OCI-LY1 (cell line): ENCODE measurements around the gene GALNT17.

Experiments
- H2AFZ ChIP-seq: fragments of 200-600 bp; sonication (generic), shearing (Covaris generic); 2 replicates; pipeline ENCODE4 v1.6.0; 2014; ENCODE audit warnings: antibody characterized with exemption, mild to moderate bottlenecking, low read length
- H3F3A ChIP-seq: fragments of 200-600 bp; sonication (generic), shearing (Covaris generic); 2 replicates; pipeline ENCODE4 v1.6.0; 2014; ENCODE audit warnings: mild to moderate bottlenecking, antibody characterized with exemption, low read length, moderate library complexity; ENCODE audit not compliant: insufficient read depth
- H3K27ac ChIP-seq: fragments of 200-600 bp; sonication (generic); 2 replicates; pipeline ENCODE4 v1.5.1; 2014; ENCODE audit warnings: low read length, mixed run types, mild to moderate bottlenecking, low read depth; ENCODE audit not compliant: poor library complexity, severe bottlenecking
- H3K27me3 ChIP-seq: fragments of 200-600 bp; sonication (generic); 2 replicates; pipeline ENCODE4 v1.6.0; 2014; ENCODE audit warnings: antibody characterized with exemption, mild to moderate bottlenecking, low read length, moderate library complexity; ENCODE audit not compliant: insufficient read depth
- H3K36me3 ChIP-seq: fragments of 200-600 bp; sonication (generic); 2 replicates; pipeline ENCODE4 v1.6.1; 2014; ENCODE audit warnings: mild to moderate bottlenecking, antibody characterized with exemption, low read length, moderate library complexity, mixed read lengths; ENCODE audit not compliant: insufficient read depth
- H3K4me1 ChIP-seq: fragments of 200-600 bp; sonication (generic); 2 replicates; pipeline ENCODE4 v1.5.1; 2014; ENCODE audit warnings: mild to moderate bottlenecking, low read length, moderate library complexity; ENCODE audit not compliant: insufficient read depth, severe bottlenecking
- H3K4me2 ChIP-seq: fragments of 200-600 bp; sonication (generic), shearing (Covaris generic); 2 replicates; pipeline ENCODE4 v1.6.1; 2014; ENCODE audit warnings: low read length
- H3K4me3 ChIP-seq: fragments of 200-600 bp; sonication (generic); 2 replicates; pipeline ENCODE4 v1.5.1; 2014; ENCODE audit warnings: low read length, low read depth, mild to moderate bottlenecking, mixed read lengths; ENCODE audit not compliant: poor library complexity, severe bottlenecking
- H3K79me2 ChIP-seq: fragments of 200-600 bp; shearing (Covaris generic); 2 replicates; pipeline ENCODE4 v1.6.1; 2016; ENCODE audit warnings: mixed run types, low read length, mixed read lengths; ENCODE audit not compliant: insufficient read depth
- H3K9ac ChIP-seq: fragments of 200-600 bp; sonication (generic), shearing (Covaris generic); 2 replicates; pipeline ENCODE4 v1.6.1; 2014; ENCODE audit warnings: mild to moderate bottlenecking, low read length, mixed read lengths
- H3K9me2 ChIP-seq: fragments of 200-600 bp; sonication (generic), shearing (Covaris generic); 2 replicates; pipeline ENCODE4 v1.6.1; 2014; ENCODE audit warnings: low read depth, mild to moderate bottlenecking, low read length, mixed read lengths
- H3K9me3 ChIP-seq: fragments of 200-600 bp; shearing (Covaris generic); 2 replicates; pipeline ENCODE4 v1.6.1; 2014; ENCODE audit warnings: low read length, mixed read lengths
- H4K20me1 ChIP-seq: fragments of 200-600 bp; sonication (generic), shearing (Covaris generic); 2 replicates; pipeline ENCODE4 v1.6.0; 2016; ENCODE audit warnings: mild to moderate bottlenecking, low read length; ENCODE audit not compliant: insufficient read depth
- CTCF ChIP-seq: fragments of 200-600 bp; sonication (generic), shearing (Covaris generic); IDR thresholded peaks from 2 replicates; pipeline ENCODE4 v1.5.1; 2017; ENCODE audit warnings: mild to moderate bottlenecking, antibody characterized with exemption, low read length, moderate library complexity, mixed read lengths
- EZH2 ChIP-seq: fragments of 200-600 bp; sonication (generic), shearing (Covaris generic); IDR thresholded peaks from 2 replicates; pipeline ENCODE4 v1.8.0; 2017; ENCODE audit warnings: borderline replicate concordance, mixed run types, mild to moderate bottlenecking, antibody characterized with exemption, low read length, moderate library complexity, mixed read lengths

GALNT17 gene

GRCh38 chr7:71723859-71724258 lies 591.9 kb downstream of the GALNT17 start:
- no peaks in the 10 kb centered on the region; the same call in 1 of the 2 replicates for H3K27me3 ChIP-seq
- H3K27ac ChIP-seq: no peak overlapping the region
- no peaks in the 10 kb centered on the region for H3K36me3 ChIP-seq
- no peak overlapping the region for H2AFZ ChIP-seq
- no peaks in the 10 kb centered on the region for H3F3A ChIP-seq
- no peaks in the 10 kb centered on the region for H4K20me1 ChIP-seq
- H3K4me2 ChIP-seq: no peak overlapping the region
- no peak for TF ChIP-seq CTCF
- TF ChIP-seq EZH2: no peak
- H3K9me2 ChIP-seq: no peaks in the 10 kb centered on the region
- H3K9ac ChIP-seq: no peak overlapping the region
- H3K9me3 ChIP-seq: peaks cover 5% of the 10 kb centered on the region; the same call in 1 of the 2 replicates
- H3K79me2 ChIP-seq: no peaks in the 10 kb centered on the region
- no peak overlapping the region for H3K4me3 ChIP-seq
- H3K4me1 ChIP-seq: no peaks in the 10 kb centered on the region

DNA sequence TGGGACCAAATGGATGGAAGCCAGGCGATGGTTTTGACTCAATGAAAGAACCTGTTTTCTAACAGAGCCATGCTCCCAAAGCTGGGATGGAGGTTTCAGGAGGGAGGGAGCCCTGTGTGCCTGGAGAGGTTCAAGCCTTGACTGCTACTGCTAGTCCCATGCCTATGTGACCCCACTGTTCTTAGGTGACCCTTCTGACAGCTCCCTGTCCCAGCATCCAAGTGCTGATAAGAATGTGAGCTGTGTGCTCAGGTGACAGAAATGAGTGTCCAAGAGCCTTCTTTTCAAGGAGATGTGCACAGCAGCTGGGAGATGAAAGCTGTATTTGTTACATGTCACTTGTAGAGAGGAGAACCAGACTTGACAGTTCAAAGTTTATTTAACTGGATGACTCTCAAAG lies 595.4 kb downstream of the GALNT17 start:
- H2AFZ ChIP-seq: no peak overlapping the region
- H3K79me2 ChIP-seq: no peaks in the 10 kb centered on the region
- no peaks in the 10 kb centered on the region for H3K4me1 ChIP-seq
- no peaks in the 10 kb centered on the region for H3K36me3 ChIP-seq
- no peaks in the 10 kb centered on the region for H3K9me3 ChIP-seq
- H3K9me2 ChIP-seq: no peaks in the 10 kb centered on the region
- no peaks in the 10 kb centered on the region for H3F3A ChIP-seq
- H3K27me3 ChIP-seq: no peaks in the 10 kb centered on the region
- H4K20me1 ChIP-seq: no peaks in the 10 kb centered on the region
- no peak for TF ChIP-seq CTCF
- TF ChIP-seq EZH2: no peak
- no peak overlapping the region for H3K4me3 ChIP-seq
- no peak overlapping the region for H3K4me2 ChIP-seq
- no peak overlapping the region for H3K27ac ChIP-seq
- H3K9ac ChIP-seq: no peak overlapping the region

DNA sequence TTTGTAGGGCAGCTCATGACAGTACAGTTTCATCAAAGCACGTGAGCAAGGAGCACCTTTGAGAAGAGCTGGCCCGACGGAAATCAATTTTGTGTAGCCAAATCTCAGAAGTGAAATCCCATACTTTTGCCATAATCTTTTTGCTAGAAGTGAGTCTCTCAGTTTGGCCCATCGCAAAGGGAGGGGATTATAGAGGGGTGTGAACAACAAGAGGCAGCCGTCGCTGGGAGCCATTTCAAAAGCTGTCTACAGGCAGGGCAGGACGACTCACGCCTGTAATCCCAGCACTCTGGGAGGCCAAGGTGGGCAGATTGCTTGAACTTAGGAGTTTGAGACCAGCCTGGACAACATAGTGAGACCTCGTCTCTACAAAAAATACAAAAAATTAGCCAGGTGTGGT lies 599.8 kb downstream of the GALNT17 start:
- H3K9me2 ChIP-seq: no peaks in the 10 kb centered on the region
- H3K36me3 ChIP-seq: no peaks in the 10 kb centered on the region
- no peaks in the 10 kb centered on the region for H4K20me1 ChIP-seq
- no peaks in the 10 kb centered on the region for H3K9me3 ChIP-seq
- H3K9ac ChIP-seq: no peak overlapping the region
- TF ChIP-seq CTCF (no peak), EZH2 (no peak)
- no peak overlapping the region for H3K4me3 ChIP-seq
- no peak overlapping the region for H3K4me2 ChIP-seq
- no peaks in the 10 kb centered on the region for H3F3A ChIP-seq
- no peak overlapping the region for H3K27ac ChIP-seq
- no peaks in the 10 kb centered on the region for H3K27me3 ChIP-seq
- H2AFZ ChIP-seq: no peak overlapping the region
- H3K79me2 ChIP-seq: no peaks in the 10 kb centered on the region
- H3K4me1 ChIP-seq: no peaks in the 10 kb centered on the region
